NCI-H774 (cell line): ENCODE data around the gene RAB40B.

Source experiments
- DNase-seq: peaks from one replicate; lab custom pipeline; 2025; lab: John Stamatoyannopoulos, UW

The RAB40B gene

GRCh38 chr17:82716203-82717010, 17.9 kb upstream of the RAB40B start, which contains the start of gene FN3KRP:
Gene FN3KRP, plus strand, starts transcription at chr17:82716706. Its CDS starts 50 bp downstream, at chr17:82716756.
- DNase-seq: peak; percentile 98

GRCh38 chr17:82713071-82713723, 14.7 kb upstream of the RAB40B start:
- no peak for DNase-seq

GRCh38 chr17:82710499-82711232, 12.2 kb upstream of the RAB40B start:
- no peak for DNase-seq

GRCh38 chr17:82709676-82710498, 11.4 kb upstream of the RAB40B start:
- no peak for DNase-seq

- DNase-seq: peak; percentile 10
Measured at GRCh38 chr17:82709024-82709675, 10.7 kb upstream of the RAB40B start.

- no peak for DNase-seq
Measured at GRCh38 chr17:82705756-82706155, 7.3 kb upstream of the RAB40B start.

- no peak for DNase-seq
Measured at GRCh38 chr17:82704886-82705285, 6.4 kb upstream of the RAB40B start.

- DNase-seq: no peak
Measured at GRCh38 chr17:82703935-82704865, 5.7 kb upstream of the RAB40B start.

- DNase-seq: no peak
Measured at GRCh38 chr17:82703036-82703745, 4.7 kb upstream of the RAB40B start.

- no peak for DNase-seq
Measured at GRCh38 chr17:82702231-82702927, 3.9 kb upstream of the RAB40B start.

- no peak for DNase-seq
Measured at GRCh38 chr17:82699551-82699950, 1.1 kb upstream of the RAB40B start.

- DNase-seq: no peak
Measured at GRCh38 chr17:82698974-82699442, 510 bp upstream of the RAB40B start.

- no peak for DNase-seq
Measured at GRCh38 chr17:82697808-82698064, 762 bp downstream of the RAB40B start.

- no peak for DNase-seq
Measured at GRCh38 chr17:82696916-82697807, 1.3 kb downstream of the RAB40B start.

- no peak for DNase-seq
Measured at GRCh38 chr17:82696259-82696658, 2.2 kb downstream of the RAB40B start.

- DNase-seq: no peak
Measured at GRCh38 chr17:82694647-82695046, 3.9 kb downstream of the RAB40B start.

GRCh38 chr17:82693168-82693867, 5.2 kb downstream of the RAB40B start:
- no peak for DNase-seq
